ENCODE results near the gene NUDT22.
"Not testable (repeated sequence)": the region's sequence is repeated elsewhere in the genome, so short reads cannot be mapped to it uniquely, and the experiment has no call there.

The NUDT22 gene

GRCh38 chr11:64243236-64243854 is 17.3 kb downstream of the NUDT22 start:
- no peak for DNase-seq (ENCODE audit: low spot score)

DNA sequence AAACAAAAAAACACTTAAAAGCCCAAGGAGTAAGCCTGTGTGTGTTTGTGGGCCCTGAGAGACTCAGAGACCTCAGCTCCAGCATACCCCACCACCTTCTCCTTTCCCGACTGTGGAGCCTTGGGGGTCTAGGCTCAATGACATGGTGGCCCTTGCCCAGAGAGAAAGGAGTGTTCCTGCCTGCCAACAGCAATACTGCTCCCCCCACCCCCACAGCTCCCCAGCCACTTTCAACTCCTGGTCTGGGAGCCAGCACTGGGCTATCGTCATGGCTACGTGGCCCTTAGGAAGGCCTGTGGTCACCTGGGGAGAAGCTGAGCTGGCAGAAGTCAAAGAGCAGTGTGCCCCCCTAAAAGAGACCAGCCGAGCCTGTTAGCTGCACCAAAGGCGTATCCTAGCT is 18.0 kb downstream of the NUDT22 start:
- DNase-seq (ENCODE audit: low spot score): no peak

GRCh38 chr11:64244966-64245365 is 18.9 kb downstream of the NUDT22 start:
- no peak for DNase-seq (ENCODE audit: low spot score)

DNA sequence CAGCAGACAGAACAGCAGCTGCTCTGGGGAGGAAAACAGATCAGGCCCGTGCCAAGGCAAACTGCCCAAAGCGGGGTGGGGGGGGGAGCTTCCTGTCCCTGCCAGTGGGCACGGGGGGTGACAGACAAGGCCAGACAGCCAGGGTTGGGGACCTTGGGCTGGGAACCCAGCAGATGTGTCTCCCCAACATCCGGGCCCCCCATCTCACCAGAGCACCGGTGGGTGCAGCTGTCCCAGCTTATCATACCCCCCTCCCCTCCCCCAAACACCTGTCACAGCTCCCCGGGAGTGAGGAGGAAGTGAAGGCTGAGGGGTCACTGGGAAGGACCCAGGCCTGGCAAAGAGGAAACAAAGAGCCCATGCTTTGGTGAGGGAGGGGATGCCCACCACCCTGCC is 19.3 kb downstream of the NUDT22 start:
- peak; percentile 56 for DNase-seq (ENCODE audit: low spot score)

GRCh38 chr11:64245797-64246620 is 19.9 kb downstream of the NUDT22 start:
- DNase-seq (ENCODE audit: low spot score): peak; percentile 47

DNA sequence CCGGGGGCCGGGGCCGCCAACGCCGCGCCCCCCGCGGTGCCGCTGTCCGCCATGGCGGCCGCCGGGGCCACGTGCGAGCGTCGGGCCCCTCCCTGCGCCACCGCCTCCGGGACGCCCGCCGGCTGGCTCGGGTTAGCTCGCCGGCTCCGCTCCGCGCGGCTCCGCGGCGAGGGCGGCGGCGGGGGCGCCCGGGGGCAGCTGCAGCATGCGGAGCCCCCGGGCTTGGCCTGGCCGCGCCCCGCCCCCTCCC is 20.5 kb downstream of the NUDT22 start:
- not testable (repeated sequence) for DNase-seq (ENCODE audit: low spot score)

DNA sequence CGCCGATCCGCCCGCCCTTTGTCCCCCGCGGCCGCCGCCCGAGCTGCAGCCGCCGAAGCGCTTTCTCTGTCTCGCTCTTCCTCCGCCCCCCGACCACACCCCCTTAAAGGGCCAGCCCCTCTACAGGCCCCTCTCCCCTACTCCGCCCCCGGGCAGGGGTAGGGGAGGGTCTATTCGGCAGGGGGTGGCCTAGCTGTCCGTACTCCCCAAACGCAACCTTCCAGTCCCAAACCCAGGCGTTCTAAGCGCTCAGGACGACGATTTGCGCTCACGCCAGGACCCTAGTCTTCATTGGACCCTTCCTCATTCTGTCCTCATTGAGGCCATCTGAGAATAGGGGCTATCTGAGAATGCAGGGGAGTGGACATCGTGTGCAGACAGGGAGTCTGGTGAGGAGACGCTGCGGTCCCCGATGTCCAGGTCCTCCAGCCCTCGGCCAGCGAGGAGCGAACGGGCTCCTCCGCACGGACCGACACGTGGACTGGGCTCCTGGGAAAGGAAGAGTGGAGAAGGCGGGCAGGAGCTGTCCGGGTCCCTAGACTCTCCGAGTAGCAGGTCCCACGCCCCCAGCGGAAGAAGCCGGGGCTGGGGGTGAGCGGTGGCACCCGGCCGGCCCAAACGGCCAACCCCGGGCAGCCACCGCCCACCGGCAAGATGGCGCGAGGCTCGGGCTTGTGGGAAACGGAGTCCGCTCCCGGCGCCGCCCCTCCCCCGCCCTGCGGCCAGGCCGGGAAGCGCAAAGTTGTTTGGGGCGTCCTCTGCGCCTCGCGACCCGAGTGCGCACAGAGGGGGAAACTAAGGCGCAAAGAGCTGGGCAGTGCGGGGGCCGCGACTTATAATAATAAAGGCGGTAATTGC is 21.0 kb downstream of the NUDT22 start, which contains the start of gene PPP1R14B:
Gene PPP1R14B (minus strand): TSS at position 73 of the 858 bp plus-strand sequence. CDS start 270 bp downstream, outside the sequence.
- DNase-seq (ENCODE audit: low spot score): peak; percentile 83

DNA sequence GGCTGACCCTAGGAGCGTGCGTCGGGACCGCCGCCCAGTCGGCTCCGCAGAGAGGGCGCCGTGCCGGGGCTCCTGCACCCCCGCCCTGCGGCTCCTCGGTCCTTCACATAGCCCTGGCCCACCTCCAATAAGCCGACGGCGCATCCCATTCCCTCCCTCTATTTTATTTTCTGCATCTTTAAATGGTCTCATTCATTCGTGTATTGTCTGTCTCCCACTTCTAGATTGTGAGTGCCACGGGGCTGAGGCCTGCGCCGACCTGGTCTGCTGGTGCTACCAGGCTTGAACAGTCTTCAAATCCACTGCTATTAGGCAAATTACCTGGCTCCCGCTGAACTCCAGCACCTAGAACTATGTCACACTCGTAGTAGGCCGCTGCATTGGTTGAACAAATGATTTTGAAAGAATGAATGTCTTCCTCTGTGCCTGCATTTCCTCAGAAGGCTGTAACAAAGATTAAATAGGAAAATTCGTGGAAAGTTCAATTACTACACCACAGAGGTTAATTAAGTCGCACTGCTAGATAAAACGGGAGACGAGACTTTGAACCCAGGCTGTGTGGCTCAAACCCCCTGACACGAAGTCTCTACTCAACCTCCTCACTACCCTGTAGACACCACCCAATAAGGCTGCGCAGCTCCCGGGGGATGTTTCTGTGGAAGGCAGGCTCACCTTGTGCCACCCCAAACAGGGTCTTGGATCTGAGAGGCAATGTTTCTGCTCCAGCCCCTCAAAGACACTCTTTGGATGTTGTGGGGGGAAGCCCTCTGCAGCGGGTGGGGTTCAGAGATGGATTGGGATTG is 21.9 kb downstream of the NUDT22 start:
- DNase-seq (ENCODE audit: low spot score): no peak

- DNase-seq (ENCODE audit: low spot score): no peak
These were observed 22.5 kb downstream of the NUDT22 start for GRCh38 chr11:64248578-64248977.

GRCh38 chr11:64249038-64249437 is 23.0 kb downstream of the NUDT22 start:
- DNase-seq (ENCODE audit: low spot score): no peak

DNA sequence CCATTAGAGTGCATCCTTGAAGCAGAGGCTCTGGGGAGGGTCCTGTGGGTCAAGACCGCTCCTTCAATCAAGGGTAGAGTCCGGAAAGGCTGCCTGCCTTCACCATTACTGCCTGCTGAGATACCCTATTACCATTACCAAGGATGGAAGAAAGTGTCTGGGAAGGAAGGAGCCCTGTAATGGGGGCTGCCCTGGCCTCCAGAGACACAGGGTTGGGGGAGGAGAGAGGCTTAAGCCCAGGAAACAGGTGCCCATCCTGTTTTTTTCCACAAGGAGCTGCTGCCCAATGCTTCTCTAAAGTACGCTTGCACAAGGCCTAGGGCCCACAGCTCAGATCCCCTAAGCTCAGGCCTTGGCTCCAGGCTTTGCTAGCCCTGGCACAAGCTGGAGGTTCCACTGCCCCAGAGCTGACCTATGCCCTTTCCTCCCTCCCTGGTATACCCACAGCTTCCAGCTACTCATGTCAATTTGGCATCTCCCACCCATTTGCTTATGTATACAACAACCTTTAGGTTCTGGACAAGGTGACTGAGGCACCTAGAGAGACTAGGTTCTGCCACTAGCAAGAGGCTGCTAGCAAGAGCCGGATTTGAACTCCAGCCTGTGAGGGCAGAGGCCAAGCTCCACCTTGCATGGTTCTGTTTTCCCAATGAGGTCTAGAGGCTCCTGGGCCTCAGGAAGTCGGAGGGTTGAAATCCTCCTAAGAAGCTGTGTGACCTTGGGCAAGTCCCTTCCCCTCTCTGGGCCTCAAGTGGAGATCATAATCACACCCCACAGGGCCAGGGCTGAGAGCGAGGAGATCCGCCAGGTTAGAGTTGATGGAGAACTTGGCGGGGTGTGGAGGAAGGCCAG is 23.7 kb downstream of the NUDT22 start:
- DNase-seq (ENCODE audit: low spot score): no peak

GRCh38 chr11:64250415-64251015 is 24.4 kb downstream of the NUDT22 start:
- no peak for DNase-seq (ENCODE audit: low spot score)

- DNase-seq (ENCODE audit: low spot score): peak; percentile 88
These were observed 25.1 kb downstream of the NUDT22 start, which contains the start of gene PLCB3 for GRCh38 chr11:64251016-64251752. Gene PLCB3 (plus strand): TSS chr11:64251530. CDS start chr11:64251650, 120 bp downstream.

- DNase-seq (ENCODE audit: low spot score): no peak
These were observed 25.6 kb downstream of the NUDT22 start for GRCh38 chr11:64251753-64252002.

- DNase-seq (ENCODE audit: low spot score): peak; percentile 44
These were observed 26.2 kb downstream of the NUDT22 start for GRCh38 chr11:64252003-64252872.

DNA sequence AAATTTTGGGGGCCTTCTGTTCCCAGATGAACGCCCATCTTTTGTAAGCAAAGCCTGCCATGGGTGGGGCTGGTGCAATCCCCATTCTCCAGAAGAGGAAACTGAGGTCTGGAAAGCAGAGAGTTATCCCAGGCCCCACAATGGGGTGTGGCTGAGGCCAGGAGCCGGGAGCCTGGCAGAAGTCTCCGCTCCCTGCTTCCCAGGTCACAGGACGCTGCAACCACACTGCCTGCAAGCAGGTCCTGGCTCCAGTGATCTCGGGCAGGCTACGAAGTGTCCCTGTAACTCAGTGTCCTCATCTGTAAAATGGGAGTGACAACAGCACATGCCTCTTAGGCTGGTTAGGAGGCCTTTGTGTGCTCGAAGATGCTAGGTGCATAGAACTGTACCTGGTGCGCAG is 27.0 kb downstream of the NUDT22 start:
- DNase-seq (ENCODE audit: low spot score): no peak

- no peak for DNase-seq (ENCODE audit: low spot score)
These were observed 27.4 kb downstream of the NUDT22 start for GRCh38 chr11:64253481-64253880.

GRCh38 chr11:64254326-64254725 is 28.3 kb downstream of the NUDT22 start:
- DNase-seq (ENCODE audit: low spot score): no peak

Measured in germinal center (tissue), 1 donor.